GM19238 (cell line): ENCODE data around the gene SOX9.
"Not testable (repeated sequence)": the region's sequence is repeated elsewhere in the genome, so short reads cannot be mapped to it uniquely, and the experiment has no call there.

Source experiments
- DNase-seq: peaks from one replicate; pipeline ENCODE4 v3.0.0; 2011; ENCODE audit warnings: low spot score; ENCODE audit not compliant: insufficient read length

SOX9 gene

GRCh38 chr17:72110942-72111318, 9.9 kb upstream of the SOX9 start:
- no peak for DNase-seq

- DNase-seq: no peak
These were observed 9.4 kb upstream of the SOX9 start for GRCh38 chr17:72111336-72111923.

GRCh38 chr17:72111926-72112325, 8.9 kb upstream of the SOX9 start:
- DNase-seq: not testable (repeated sequence)

GRCh38 chr17:72113751-72114150, 7.1 kb upstream of the SOX9 start:
- DNase-seq: no peak

GRCh38 chr17:72115781-72116525, 4.9 kb upstream of the SOX9 start:
- no peak for DNase-seq

- no peak for DNase-seq
These were observed 3.9 kb upstream of the SOX9 start for GRCh38 chr17:72116661-72117521.

GRCh38 chr17:72117535-72118334, 3.1 kb upstream of the SOX9 start:
- no peak for DNase-seq

GRCh38 chr17:72118335-72119076, 2.3 kb upstream of the SOX9 start:
- DNase-seq: no peak

- DNase-seq: no peak
These were observed 1.5 kb upstream of the SOX9 start for GRCh38 chr17:72119077-72119872.

- no peak for DNase-seq
These were observed 763 bp upstream of the SOX9 start for GRCh38 chr17:72119873-72120641.

GRCh38 chr17:72121164-72122009, 567 bp downstream of the SOX9 start:
- no peak for DNase-seq

- no peak for DNase-seq
These were observed 1.4 kb downstream of the SOX9 start for GRCh38 chr17:72122010-72122764.

GRCh38 chr17:72122765-72123529, 2.1 kb downstream of the SOX9 start:
- no peak for DNase-seq

- no peak for DNase-seq
These were observed 3.0 kb downstream of the SOX9 start for GRCh38 chr17:72123530-72124437.

GRCh38 chr17:72124438-72124775, 3.6 kb downstream of the SOX9 start:
- no peak for DNase-seq

- DNase-seq: no peak
These were observed 4.4 kb downstream of the SOX9 start for GRCh38 chr17:72125226-72125651.
